Stimulated activated CD4-positive, alpha-beta T cell treated with anti-CD3 and anti-CD28 coated beads, Interleukin-4, amount 100 ng/mL, for 4 hours (primary cell): ENCODE data around the gene PPDPF.
"Not testable (repeated sequence)": the region's sequence is repeated elsewhere in the genome, so short reads cannot be mapped to it uniquely, and the experiment has no call there.

Source experiments
- DNase-seq, 2 experiments: peaks; one replicate each; pipeline ENCODE4 v3.0.0-alpha.2; 2020

Gene PPDPF

DNA sequence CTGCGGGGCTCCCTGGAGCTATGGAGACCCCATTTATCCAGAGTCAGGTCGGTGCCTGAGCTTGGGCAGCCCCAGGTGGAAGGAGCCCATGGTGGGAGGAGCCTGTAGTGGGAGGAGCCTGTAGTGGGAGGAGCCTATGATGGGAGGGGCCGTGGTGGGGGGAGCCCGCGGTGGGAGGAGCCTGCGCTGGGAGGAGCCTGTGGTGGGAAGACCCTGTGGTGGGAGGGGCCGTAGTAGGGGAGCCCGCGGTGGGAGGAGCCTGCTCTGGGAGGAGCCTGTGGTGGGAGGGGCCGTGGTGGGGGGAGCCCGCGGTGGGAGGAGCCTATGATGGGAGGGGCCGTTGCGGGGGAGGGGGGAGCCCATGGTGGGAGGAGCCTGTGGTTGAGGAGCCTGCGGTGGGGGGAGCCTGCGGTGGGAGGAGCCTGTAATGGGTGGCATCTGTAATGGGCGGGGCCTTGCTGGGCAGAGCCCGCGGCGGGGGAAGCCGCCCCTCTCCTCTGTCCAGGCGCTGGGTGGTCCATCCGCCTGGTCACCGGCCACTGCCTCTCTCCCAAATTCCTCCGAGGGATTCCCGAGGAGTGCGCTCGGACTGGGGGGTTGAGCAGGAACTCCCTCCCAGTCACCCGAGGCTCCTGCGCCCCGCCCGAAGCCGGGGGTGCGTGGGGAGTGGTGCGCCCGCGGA is 32.8 kb downstream of the PPDPF start:
- peak; percentile 82 to 85 for DNase-seq

DNA sequence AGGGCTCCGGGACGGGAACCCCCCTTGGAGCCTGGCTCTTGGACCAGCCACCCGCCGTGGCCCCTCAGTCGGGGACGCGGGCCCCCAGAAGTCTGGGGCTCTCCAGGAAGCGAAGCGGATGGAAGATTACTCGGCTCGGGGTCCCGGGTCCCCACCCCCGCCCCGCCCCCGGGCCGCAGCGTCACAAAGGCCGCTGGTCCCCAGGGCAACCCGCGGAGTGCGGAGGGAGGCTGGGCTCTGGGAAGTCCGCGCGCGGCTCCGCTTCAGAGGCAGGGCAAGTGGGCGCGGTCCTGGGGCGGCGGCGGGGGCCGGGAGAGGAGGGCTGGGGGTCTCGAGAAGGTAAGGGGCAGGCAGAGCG is 33.3 kb downstream of the PPDPF start, which contains the start of gene FNDC11:
TSS of gene FNDC11 (plus strand) at position 227 of the 358 bp plus-strand sequence. CDS start 1,505 bp downstream, outside the sequence.
- DNase-seq = peak; percentile 50 to 61

DNA sequence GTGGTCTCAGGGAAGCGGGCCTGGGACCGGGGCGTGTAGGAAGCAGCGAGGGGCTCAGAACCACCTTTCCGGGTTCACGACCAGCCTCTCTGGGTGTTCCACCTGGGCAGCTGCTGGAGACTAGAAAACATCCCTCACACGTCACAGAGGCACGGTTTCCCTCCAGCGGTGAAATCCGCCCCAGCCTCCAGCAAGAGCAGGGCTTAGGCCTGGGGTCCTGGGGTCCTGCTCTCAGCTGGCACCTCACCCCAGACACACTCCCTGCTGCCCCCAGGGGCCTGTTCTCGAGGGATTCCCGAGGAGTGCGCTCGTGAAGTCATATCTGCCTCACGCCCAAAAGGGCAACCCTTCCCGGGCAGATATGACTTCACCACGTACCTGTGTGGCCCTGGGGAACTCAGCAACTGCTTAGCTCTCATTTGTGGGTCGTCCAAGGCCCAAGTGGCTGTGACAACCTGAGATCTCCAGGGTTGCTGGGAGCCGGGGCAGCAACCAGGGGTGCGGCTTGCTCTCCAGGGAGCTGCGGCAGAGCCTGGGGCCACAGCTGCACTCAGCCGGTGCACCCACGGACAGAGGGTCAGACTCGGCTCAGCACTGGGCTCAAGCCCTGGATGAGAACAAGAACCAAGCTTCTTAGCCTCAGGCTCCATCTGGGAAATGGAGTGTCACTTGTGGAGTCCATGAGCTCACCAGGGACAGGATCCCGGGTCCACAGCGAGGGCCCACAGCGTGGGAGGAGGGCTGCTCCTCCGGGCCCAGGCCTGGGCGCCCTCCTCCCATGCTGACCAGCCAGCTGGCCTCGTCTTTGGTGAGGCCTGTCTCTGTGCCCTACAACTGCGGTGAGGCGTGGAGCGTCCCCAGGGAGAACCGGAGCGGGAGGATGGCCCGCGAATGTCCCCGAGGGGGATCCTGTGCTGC is 34.1 kb downstream of the PPDPF start:
- no peak for DNase-seq

DNA sequence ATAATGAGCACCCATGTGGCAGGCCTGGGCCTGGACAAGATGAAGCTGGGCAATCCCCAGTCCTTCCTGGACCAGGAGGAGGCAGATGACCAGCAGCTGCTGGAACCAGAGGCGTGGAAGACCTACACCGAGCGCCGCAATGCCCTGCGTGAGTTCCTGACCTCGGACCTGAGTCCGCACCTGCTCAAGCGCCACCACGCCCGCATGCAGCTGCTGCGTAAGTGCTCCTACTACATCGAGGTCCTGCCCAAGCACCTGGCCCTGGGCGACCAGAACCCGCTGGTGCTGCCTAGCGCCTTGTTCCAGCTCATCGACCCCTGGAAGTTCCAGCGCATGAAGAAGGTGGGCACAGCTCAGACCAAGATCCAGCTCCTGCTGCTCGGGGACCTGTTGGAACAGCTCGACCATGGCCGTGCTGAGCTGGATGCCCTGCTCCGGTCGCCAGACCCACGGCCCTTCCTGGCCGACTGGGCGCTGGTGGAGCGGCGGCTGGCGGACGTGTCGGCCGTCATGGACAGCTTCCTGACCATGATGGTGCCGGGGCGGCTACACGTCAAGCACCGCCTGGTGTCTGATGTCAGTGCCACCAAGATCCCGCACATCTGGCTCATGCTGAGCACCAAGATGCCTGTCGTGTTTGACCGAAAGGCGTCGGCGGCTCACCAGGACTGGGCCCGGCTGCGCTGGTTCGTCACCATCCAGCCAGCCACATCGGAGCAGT is 35.3 kb downstream of the PPDPF start:
- no peak for DNase-seq

DNA sequence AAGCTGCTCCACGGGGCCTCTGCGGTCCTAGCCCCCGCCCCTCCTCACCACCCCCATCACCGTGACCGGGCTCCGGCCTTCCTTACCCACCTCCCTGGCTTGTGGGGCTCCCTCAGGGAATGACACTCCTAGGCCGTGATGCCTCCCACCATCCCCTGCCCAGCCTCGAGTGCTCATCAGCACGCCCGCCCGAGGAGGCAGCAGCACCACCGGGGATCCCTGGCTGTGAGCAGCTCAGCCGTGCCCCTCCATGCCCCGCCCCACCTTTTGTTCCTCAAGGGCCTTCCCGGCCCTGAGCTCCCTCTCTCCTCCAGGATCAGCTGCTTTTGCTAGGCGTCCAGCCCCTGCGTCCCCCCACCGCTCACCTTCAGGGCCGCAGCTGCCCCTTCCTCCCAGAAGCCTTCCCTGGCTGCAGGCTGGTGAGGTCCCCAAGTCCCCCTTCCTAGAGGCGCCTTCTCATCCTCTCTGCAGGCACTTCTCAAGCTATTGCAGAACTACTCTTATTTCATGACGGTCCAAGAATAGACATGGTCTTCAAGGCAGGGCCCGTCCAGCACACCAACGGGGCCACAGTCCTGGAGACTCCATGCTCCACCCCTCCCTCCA is 36.4 kb downstream of the PPDPF start:
- no peak for DNase-seq

DNA sequence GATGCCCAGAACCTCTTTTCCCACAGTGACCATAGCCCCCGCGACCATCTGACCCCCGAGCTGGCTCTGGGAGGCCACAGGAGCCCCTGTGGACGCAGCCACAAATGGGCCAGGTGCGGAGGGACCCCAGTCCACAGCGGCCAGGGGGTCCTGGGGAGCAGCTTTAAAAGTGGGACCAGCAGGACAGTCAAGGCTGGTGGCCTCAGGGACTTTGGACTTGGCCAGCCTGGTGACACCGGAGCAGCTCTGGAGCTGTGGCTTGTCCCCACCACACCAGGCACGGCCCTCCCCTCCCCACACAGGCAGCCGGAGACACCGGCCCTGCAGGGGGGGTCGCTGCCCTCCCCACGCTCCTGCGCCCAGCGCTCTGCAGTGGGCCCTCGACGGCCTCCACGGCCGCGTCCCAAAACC is 36.9 kb downstream of the PPDPF start:
- no peak for DNase-seq

DNA sequence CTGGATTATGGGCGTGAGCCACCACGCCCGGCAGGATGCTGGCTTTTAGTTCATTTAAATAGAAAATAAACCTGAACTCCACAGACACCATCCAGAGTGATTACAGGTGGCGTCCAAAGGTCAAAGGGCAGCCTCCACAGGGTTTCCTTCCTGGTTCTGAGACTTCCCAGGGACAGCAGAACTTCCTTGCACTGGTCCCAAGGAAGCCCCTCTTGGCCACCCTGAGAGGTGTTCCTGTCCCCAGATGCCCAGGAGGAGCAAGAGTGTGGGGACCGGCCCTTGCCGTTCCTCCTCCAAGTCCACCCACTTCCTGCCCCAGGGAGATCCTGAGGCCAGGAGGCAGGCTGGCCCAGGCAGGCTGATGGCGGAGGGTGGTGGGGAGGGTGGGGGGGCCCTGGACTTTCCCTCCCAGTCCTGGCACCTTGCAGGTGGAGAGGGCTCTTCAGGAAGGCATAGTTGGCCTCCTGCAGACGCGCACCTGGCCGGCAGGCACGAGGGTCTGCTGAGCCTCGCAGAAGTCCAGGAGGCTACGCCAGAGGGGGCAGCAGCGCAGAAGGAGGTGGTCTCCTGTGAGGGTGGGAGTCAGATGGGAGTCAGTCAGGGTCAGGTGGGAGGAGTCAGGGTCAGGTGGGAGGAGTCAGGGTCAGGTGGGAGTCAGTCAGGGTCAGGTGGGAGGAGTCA is 38.4 kb downstream of the PPDPF start:
- DNase-seq = no peak

DNA sequence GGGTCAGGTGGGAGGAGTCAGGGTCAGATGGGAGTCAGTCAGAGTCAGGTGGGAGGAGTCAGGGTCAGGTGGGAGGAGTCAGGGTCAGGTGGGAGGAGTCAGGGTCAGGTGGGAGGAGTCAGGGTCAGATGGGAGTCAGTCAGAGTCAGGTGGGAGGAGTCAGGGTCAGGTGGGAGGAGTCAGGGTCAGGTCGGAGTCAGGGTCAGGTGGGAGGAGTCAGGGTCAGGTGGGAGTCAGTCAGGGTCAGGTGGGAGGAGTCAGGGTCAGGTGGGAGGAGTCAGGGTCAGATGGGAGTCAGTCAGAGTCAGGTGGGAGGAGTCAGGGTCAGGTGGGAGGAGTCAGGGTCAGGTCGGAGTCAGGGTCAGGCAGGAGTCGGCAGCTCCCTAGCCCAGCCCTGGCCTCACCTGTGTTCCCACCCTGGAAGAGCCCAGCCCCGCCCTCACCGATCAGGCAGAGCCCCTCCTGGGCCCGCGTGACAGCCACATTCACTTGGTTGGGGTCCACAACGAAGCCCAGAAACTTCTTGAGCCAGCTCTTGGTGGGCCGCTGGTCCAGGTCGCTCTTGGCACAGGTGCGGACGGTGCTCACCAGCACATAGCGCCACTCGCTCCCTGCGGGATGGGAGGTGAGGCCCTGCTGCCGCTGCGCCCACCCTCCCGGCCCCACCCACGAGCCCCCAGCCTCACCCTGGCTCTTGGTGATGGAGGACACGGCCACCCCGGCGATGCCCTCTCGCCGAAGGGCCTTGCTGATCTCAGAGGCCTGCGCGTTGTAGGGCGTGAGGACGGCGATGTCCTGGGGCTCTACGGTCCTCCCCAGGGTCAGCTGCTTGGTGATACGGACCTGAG is 39.1 kb downstream of the PPDPF start:
- not testable (repeated sequence) for DNase-seq

DNA sequence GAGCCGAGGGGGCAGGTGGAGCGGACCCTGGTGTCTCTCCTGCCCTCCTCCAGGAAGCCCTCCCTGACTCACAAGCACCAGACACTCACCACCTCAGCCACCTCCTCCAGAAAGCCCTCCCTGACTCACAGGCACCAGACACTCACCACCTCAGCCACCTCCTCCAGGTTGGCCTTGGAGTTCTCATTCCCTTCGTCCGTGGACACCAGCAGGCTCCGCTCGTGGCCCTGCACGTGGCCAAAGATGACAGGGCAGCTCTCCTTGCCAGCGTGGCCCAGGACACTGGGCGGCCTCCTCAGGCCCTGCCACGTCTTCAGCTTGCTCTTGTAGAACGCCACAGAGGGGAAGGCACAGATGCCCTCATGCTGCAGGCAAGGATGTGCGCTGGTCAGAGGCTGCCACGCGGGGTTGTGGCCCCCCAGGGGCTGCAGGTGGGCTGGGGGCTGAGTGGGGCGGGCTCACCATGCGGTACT is 39.8 kb downstream of the PPDPF start:
- no peak for DNase-seq

DNA sequence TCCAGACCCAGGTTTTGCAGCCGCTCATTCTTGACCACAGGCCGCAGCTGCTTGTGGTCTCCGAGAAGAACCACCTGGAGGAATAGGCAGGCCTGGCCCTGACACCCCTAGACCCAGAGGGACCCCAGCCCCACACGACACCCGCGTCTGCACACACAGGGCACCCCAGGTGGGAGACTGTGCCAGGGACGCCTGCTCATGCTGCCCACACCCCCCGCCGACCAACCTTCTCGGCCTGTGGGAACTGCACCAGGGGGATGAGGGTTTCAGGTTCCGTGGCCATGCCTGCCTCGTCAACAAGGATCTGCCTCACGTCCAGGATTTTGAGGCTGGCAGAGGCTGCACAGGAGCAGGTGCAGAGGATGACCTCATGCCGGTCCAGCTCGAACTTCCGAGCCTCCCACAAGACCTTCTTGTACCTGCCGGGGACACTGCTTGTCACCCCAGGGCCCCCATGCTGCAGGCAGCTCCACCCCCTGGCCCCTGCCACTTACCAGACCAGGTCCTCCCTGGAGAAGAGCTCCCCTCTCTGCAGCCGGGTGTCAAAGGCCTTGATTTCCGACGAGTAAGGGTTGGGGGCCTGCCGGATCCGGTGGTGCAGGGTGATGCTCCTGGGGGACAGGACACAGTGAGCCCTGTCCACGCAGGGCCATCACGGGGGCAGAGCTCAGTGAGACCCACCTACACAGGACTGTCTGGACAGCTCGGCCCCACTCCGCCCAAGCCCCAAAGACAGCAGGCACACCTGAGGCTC is 40.5 kb downstream of the PPDPF start:
- DNase-seq = no peak

DNA sequence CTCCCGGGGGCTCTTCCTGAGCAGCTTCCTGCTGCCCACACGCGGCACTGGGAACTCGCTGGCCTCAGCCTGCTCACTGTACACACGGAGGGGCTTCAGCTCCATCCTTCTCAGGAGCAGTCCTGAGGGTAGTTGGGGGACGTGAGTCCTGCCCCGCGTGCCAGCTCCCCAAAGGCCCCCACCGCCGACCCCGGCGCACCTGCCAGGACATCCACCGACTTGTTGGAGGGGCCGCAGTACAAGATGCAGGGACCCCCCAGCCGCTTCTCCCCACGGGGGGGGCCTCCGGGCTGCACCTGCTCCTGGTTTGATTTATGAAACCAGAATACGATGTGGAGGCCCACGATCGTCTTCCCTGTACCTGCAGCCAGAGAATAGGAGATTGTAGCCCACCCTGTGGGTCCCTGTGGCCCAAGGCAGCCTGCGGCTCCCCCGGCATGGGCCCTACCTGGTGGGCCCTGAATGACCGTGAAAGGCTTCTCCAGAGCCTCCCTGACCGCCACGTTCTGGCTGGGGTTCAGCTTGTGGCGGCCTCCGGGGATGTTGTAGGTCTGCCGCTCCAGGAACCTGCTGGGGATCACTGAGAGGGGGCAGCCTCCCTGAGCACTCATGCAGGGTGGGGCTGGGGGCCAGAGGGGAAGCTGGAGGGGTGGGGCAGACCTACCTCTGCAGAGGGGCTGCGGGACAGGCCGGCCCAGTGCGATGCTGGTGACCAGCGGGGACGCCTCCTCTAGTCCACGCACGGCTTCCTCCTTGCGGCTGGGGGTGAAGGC is 41.2 kb downstream of the PPDPF start:
- DNase-seq = no peak

DNA sequence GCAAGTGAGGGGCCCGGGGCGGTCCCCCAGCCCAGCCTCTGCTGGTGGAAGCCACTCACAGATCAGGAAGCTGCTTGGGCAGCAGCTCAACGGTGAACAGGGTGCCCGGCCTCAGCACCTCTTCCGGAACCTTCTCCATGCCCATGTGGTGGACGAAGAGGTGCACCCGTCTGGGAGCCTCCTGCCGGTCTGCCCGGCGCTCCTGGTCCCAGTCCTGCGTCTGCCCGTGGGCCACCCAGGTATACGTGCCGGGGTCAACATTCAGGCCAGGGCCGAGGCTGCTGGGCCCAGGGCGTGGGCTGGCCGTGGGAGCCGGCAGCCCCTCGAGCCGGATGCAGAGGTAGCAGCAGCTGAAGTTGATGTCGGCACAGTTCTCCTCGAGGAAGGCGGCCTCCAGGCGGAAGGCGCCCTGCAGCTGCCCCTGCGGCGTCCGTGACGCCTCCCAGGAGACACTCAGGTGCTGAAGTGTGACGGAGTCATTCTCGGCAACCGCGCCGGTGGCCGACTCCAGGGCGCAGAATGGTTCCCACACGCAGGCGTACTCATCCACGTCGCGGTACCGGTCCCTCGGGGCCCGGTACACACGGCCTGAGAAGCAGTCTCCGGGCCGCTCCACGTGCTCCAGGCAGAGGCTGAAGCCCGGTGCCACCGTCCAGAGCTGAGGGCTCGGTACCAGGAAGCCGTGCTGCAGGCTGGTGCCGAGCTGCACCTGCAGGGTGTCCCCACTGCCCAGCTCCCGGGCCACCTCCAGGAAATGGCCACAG is 42.1 kb downstream of the PPDPF start:
- DNase-seq = no peak

DNA sequence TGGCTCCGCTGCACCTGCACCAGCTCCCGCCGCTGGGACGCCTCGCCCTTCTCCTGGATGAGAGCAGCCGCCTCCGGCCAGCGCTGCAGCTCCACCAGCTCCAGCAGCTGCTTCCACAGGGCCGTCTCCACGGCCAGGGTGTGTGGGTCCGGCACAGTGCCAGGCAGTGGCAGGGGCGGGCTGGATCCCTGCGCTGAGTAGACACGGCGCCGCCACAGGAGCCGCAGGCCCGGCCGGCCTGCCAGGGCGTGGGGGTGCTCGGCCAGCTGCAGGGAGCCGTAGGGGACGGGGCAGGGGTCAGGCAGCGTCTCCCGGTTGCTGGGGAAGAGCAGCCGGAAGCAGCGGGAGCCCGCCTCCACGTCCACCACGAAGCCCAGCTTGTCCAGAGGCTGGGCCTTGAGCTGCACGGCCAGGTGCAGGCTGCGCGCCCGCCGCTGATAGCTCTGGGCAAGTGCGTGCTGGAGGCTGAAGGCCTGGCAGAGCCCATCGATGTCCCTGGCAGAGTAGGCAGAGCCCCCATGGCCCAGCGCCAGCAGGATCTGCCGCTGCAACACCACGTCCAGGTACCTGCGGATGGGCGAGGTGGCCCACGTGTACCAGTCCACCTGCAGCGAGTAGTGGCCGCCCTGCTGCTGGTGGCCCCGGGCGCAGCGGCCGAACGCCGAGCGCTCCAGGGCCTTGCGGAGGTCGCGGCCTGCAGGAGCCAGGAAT is 42.8 kb downstream of the PPDPF start:
- no peak for DNase-seq

DNA sequence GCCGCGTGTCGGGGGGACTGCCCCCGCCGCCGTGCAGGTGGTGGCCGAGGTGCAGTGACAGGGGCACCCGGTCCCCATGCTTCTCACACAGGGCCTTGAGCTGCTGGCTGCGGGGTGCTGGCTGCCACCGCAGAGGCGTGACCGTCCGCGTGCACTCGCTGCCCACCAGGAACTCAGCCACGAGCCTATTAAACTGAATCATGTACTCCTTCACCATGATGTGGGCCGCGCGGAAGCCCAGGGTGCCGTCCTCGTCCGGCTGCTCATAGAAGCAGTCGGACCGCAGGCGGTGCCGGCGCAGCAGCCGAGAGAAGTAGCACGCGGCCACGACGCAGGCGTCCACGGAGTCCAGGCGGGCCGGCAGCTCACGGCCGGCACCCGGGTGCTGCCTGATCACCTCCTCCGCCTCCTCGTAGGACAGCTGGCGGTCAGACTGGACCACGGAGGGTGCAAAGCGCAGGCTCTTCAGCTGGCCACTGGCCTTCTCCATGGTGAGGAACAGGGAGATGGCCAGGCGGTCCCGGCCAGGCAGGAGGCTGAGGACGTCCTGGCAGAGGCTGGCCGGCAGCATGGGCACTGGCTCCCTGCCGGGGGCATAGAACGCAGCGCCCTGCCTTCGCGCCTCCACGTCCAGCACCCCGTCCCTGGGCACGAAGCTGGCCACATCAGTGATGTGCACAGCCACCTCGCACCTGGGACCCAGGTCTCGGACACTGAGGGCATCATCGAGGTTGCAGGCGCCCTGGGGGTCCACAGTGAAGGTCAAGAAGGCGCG is 43.7 kb downstream of the PPDPF start:
- DNase-seq = no peak

DNA sequence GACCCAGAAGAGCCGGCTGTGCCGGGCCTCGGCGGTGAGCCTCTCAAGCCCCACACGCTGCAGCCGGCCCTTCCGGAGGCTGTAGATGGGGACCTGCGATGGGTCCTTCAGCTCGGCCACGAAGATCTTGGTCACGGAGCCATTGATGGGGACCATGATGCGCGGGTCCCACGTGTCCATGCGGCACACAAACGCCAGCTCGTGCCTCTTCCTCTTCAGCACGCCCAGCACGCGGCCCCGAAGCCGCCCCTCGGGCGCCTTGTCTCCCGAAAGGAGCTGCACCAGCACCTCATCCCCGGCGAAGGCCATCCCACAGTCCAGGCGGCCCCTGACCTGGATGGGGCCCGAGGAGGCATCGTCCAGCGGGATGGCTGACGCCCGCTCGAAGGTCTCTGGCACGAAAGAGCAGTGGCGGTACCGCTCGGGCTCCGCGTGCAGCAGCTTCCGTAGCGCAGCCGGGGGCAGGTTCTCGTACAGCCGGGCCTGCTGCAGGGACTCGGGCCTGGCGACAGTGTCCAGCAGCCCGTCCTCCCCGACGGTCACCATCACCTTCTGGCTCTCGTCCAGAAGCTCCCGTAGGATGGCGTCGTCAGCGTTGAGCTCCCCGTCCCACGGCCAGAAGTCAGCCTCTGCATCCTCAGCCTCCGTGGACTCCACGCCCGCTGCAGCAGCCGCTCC is 44.6 kb downstream of the PPDPF start:
- no peak for DNase-seq

DNA sequence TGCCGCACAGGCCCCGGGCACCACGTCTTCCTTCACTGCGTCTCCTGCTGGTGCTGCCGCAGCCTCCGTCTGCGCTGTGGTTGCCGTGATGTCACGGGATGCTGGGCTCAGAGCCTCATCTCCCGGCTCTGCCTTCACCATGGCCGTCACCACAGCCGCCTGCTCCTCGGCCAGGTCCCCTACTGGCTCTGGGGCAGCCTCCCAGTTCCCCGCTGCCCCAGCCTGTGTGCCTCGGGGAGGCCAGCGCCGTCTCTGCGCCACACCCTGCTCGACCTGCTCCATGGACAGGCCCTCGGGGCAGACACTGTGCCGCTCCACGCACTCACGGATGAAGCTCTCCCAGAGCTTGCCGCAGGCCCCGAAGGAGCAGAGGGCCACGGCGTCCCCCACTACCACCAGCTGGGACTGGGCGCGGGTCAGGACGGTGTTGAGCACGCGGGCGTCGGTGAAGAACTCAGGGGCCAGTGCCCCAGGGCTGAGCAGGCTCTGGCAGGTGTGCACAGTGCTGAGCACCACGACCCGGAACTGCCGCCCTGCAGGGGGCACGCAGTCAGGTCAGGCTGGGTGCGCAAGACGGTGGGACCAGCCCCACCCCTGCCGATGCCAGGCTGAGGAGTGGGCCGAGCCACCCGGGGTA is 45.3 kb downstream of the PPDPF start:
- DNase-seq = no peak
